Iris pigment epithelial cell (primary cell): ENCODE results near the gene RTCA.
"Not testable (repeated sequence)": the region's sequence is repeated elsewhere in the genome, so short reads cannot be mapped to it uniquely, and the experiment has no call there.

Experiments used
- DNase-seq: peaks from one replicate; pipeline ENCODE4 v3.0.0-alpha.2; 2011; ENCODE audit warnings: low read depth

Gene RTCA

GRCh38 chr1:100258427-100258826 lies 7.6 kb upstream of the RTCA start:
- not testable (repeated sequence) for DNase-seq

GRCh38 chr1:100261686-100262085 lies 4.3 kb upstream of the RTCA start:
- DNase-seq, result no peak

GRCh38 chr1:100264081-100264480 lies 1.9 kb upstream of the RTCA start:
- DNase-seq, result not testable (repeated sequence)

- peak; percentile 70 for DNase-seq
Observed at GRCh38 chr1:100265562-100265930, 470 bp upstream of the RTCA start.

- peak; percentile 12 for DNase-seq
Observed at GRCh38 chr1:100266741-100267140, 725 bp downstream of the RTCA start.

GRCh38 chr1:100267284-100267683 lies 1.3 kb downstream of the RTCA start:
- no peak for DNase-seq

GRCh38 chr1:100268202-100268601 lies 2.2 kb downstream of the RTCA start:
- DNase-seq, result no peak

- DNase-seq, result no peak
Observed at GRCh38 chr1:100277866-100278265, 11.8 kb downstream of the RTCA start.

- DNase-seq, result no peak
Observed at GRCh38 chr1:100279358-100279923, 13.4 kb downstream of the RTCA start.

GRCh38 chr1:100279954-100280682 lies 14.1 kb downstream of the RTCA start:
- no peak for DNase-seq

- no peak for DNase-seq
Observed at GRCh38 chr1:100284591-100284990, 18.6 kb downstream of the RTCA start.

GRCh38 chr1:100287162-100287561 lies 21.1 kb downstream of the RTCA start:
- DNase-seq, result no peak

- DNase-seq, result peak; percentile 71
Observed at GRCh38 chr1:100290291-100290690, 24.3 kb downstream of the RTCA start.

- peak; percentile 73 for DNase-seq
Observed at GRCh38 chr1:100292711-100293110, 26.7 kb downstream of the RTCA start.

- no peak for DNase-seq
Observed at GRCh38 chr1:100296140-100296539, 30.1 kb downstream of the RTCA start.

GRCh38 chr1:100296997-100297396 lies 31.0 kb downstream of the RTCA start:
- not testable (repeated sequence) for DNase-seq

- DNase-seq, result no peak
Observed at GRCh38 chr1:100298512-100298911, 32.5 kb downstream of the RTCA start.

GRCh38 chr1:100299521-100300222 lies 33.7 kb downstream of the RTCA start:
- no peak for DNase-seq

GRCh38 chr1:100300691-100301090 lies 34.7 kb downstream of the RTCA start:
- DNase-seq, result no peak

GRCh38 chr1:100302739-100303138 lies 36.7 kb downstream of the RTCA start:
- DNase-seq, result no peak

- DNase-seq, result no peak
Observed at GRCh38 chr1:100304227-100304626, 38.2 kb downstream of the RTCA start.

GRCh38 chr1:100304921-100305320 lies 38.9 kb downstream of the RTCA start:
- DNase-seq, result no peak

- no peak for DNase-seq
Observed at GRCh38 chr1:100305954-100306353, 39.9 kb downstream of the RTCA start.
